Measurements from ENCODE around the gene DNAH17.

Gene DNAH17

GRCh38 chr17:78433780-78434335 lies 143.3 kb downstream of the DNAH17 start:
- no peak for DNase-seq

- peak in 1 of 56 donors; percentile 39 for DNase-seq
Observed at GRCh38 chr17:78433013-78433727, 144.0 kb downstream of the DNAH17 start.

- peak in 53 of 56 donors; percentile 18 to 88 (median 62) for DNase-seq
Observed at GRCh38 chr17:78432226-78433012, 144.8 kb downstream of the DNAH17 start.

- DNase-seq = no peak
Observed at GRCh38 chr17:78431692-78431958, 145.6 kb downstream of the DNAH17 start.

- DNase-seq = no peak
Observed at GRCh38 chr17:78430892-78431691, 146.1 kb downstream of the DNAH17 start.

GRCh38 chr17:78429618-78429995 lies 147.6 kb downstream of the DNAH17 start:
- DNase-seq = no peak

GRCh38 chr17:78428836-78429617 lies 148.2 kb downstream of the DNAH17 start:
- no peak for DNase-seq

- no peak for DNase-seq
Observed at GRCh38 chr17:78428025-78428575, 149.1 kb downstream of the DNAH17 start.

- no peak for DNase-seq
Observed at GRCh38 chr17:78427140-78427539, 150.1 kb downstream of the DNAH17 start.

GRCh38 chr17:78426293-78426879 lies 150.8 kb downstream of the DNAH17 start:
- DNase-seq = peak in 17 of 56 donors; percentile 7 to 74 (median 43)

- DNase-seq = no peak
Observed at GRCh38 chr17:78425429-78425828, 151.8 kb downstream of the DNAH17 start.

- DNase-seq = no peak
Observed at GRCh38 chr17:78423961-78424675, 153.1 kb downstream of the DNAH17 start.

GRCh38 chr17:78422872-78423588 lies 154.2 kb downstream of the DNAH17 start:
- DNase-seq = no peak

GRCh38 chr17:78422267-78422605 lies 155.0 kb downstream of the DNAH17 start:
- DNase-seq = no peak

- DNase-seq = peak in 48 of 56 donors; percentile 4 to 74 (median 41)
Observed at GRCh38 chr17:78421534-78422266, 155.5 kb downstream of the DNAH17 start.

- no peak for DNase-seq
Observed at GRCh38 chr17:78421084-78421533, 156.1 kb downstream of the DNAH17 start.

GRCh38 chr17:78419970-78420815 lies 157.0 kb downstream of the DNAH17 start:
- no peak for DNase-seq

Data from amygdala (tissue), 56 donors.